ACC112 (cell line): ENCODE measurements around the gene LUZP2.

Source experiments
- H2AFZ ChIP-seq: fragments of 200-600 bp; sonication (generic); one replicate; pipeline ENCODE4 v1.6.0; 2017; ENCODE audit warnings: antibody characterized with exemption, low read length; ENCODE audit not compliant: unreplicated experiment
- H3K27ac ChIP-seq: fragments of 200-600 bp; sonication (generic); 2 replicates; pipeline ENCODE4 v1.5.1; 2014; ENCODE audit warnings: low read depth, mild to moderate bottlenecking, antibody characterized with exemption, low read length, moderate library complexity
- H3K27me3 ChIP-seq: fragments of 200-600 bp; sonication (generic); 2 replicates; pipeline ENCODE4 v1.6.1; 2014; ENCODE audit warnings: mild to moderate bottlenecking, antibody characterized with exemption, low read length, moderate library complexity, mixed read lengths; ENCODE audit not compliant: insufficient read depth
- H3K36me3 ChIP-seq: fragments of 200-600 bp; sonication (generic); 2 replicates; pipeline ENCODE4 v1.6.1; 2016; ENCODE audit warnings: mild to moderate bottlenecking, antibody characterized with exemption, low read length, moderate library complexity, mixed read lengths; ENCODE audit not compliant: insufficient read depth
- H3K4me1 ChIP-seq: fragments of 200-600 bp; sonication (generic); one replicate; pipeline ENCODE4 v1.6.1; 2016; ENCODE audit warnings: low read length, mixed read lengths; ENCODE audit not compliant: insufficient read depth, unreplicated experiment, control insufficient read depth
- H3K4me3 ChIP-seq: fragments of 200-600 bp; sonication (generic); 2 replicates; pipeline ENCODE4 v1.5.1; 2014; ENCODE audit warnings: mild to moderate bottlenecking, low read depth, low read length
- H3K79me2 ChIP-seq: fragments of 200-600 bp; sonication (generic); one replicate; pipeline ENCODE4 v1.6.0; 2016; ENCODE audit warnings: low read length; ENCODE audit not compliant: control insufficient read depth, unreplicated experiment, insufficient read depth

LUZP2 gene

GRCh38 chr11:25052844-25053243 is 556.0 kb downstream of the LUZP2 start:
- no peak overlapping the region for H3K4me3 ChIP-seq
- H3K79me2 ChIP-seq, result no peaks in the 10 kb centered on the region
- H3K27me3 ChIP-seq, result no peaks in the 10 kb centered on the region

GRCh38 chr11:25057861-25058260 is 561.0 kb downstream of the LUZP2 start:
- H2AFZ ChIP-seq, result no peak overlapping the region
- no peaks in the 10 kb centered on the region for H3K79me2 ChIP-seq
- H3K27ac ChIP-seq, result no peak overlapping the region

More at GRCh38 chr11:25052844-25053243, 556.0 kb downstream of the LUZP2 start:
- Histone ChIP-seq H3K27ac (no peak overlapping the region), H2AFZ (no peak overlapping the region), H3K36me3 (no peaks in the 10 kb centered on the region), H3K4me1 (no peaks in the 10 kb centered on the region)

GRCh38 chr11:25065746-25066145 is 568.9 kb downstream of the LUZP2 start:
- H3K27ac ChIP-seq, result no peak overlapping the region
- peaks cover 11% of the 10 kb centered on the region for H3K4me1 ChIP-seq
- no peak overlapping the region for H2AFZ ChIP-seq
- no peaks in the 10 kb centered on the region for H3K79me2 ChIP-seq
- H3K4me3 ChIP-seq, result no peak overlapping the region
- H3K36me3 ChIP-seq, result no peaks in the 10 kb centered on the region
- H3K27me3 ChIP-seq, result no peaks in the 10 kb centered on the region

More at GRCh38 chr11:25057861-25058260, 561.0 kb downstream of the LUZP2 start:
- H3K4me3 ChIP-seq, result no peak overlapping the region
- H3K4me1 ChIP-seq, result no peaks in the 10 kb centered on the region
- no peaks in the 10 kb centered on the region for H3K36me3 ChIP-seq
- H3K27me3 ChIP-seq, result no peaks in the 10 kb centered on the region

- no peaks in the 10 kb centered on the region for H3K36me3 ChIP-seq
- peak overlapping the region; percentile 32 for H2AFZ ChIP-seq
- no peak overlapping the region for H3K4me3 ChIP-seq
- H3K27me3 ChIP-seq, result no peaks in the 10 kb centered on the region
- no peak overlapping the region for H3K27ac ChIP-seq
- peaks cover 11% of the 10 kb centered on the region for H3K4me1 ChIP-seq
- H3K79me2 ChIP-seq, result no peaks in the 10 kb centered on the region
These were observed 569.9 kb downstream of the LUZP2 start for GRCh38 chr11:25066706-25067105.

GRCh38 chr11:25068451-25068850 is 571.6 kb downstream of the LUZP2 start:
- H2AFZ ChIP-seq, result no peak overlapping the region
- no peaks in the 10 kb centered on the region for H3K27me3 ChIP-seq
- H3K36me3 ChIP-seq, result no peaks in the 10 kb centered on the region
- H3K79me2 ChIP-seq, result no peaks in the 10 kb centered on the region
- H3K27ac ChIP-seq, result no peak overlapping the region
- H3K4me1 ChIP-seq, result peaks cover 11% of the 10 kb centered on the region
- H3K4me3 ChIP-seq, result no peak overlapping the region

GRCh38 chr11:25094085-25094802 is 597.4 kb downstream of the LUZP2 start:
- Histone ChIP-seq H3K36me3 (no peaks in the 10 kb centered on the region), H3K27me3 (no peaks in the 10 kb centered on the region), H2AFZ (no peak overlapping the region), H3K4me1 (no peaks in the 10 kb centered on the region), H3K4me3 (no peak overlapping the region), H3K27ac (no peak overlapping the region), H3K79me2 (no peaks in the 10 kb centered on the region)

- no peak overlapping the region for H3K4me3 ChIP-seq
- no peaks in the 10 kb centered on the region for H3K79me2 ChIP-seq
- no peak overlapping the region for H3K27ac ChIP-seq
- H2AFZ ChIP-seq, result no peak overlapping the region
- H3K36me3 ChIP-seq, result no peaks in the 10 kb centered on the region
- H3K27me3 ChIP-seq, result no peaks in the 10 kb centered on the region
- no peaks in the 10 kb centered on the region for H3K4me1 ChIP-seq
These were observed 622.6 kb downstream of the LUZP2 start for GRCh38 chr11:25119416-25119815.
